KMS-11 (cell line): ENCODE measurements around the gene ZNF430.

ENCODE experiments used
- H2AFZ ChIP-seq: fragments of 200-600 bp; sonication (generic); 2 replicates; pipeline ENCODE4 v1.6.1; 2016; ENCODE audit warnings: antibody characterized with exemption, mixed run types, low read depth
- H3K27ac ChIP-seq: fragments of 200-600 bp; sonication (generic); 2 replicates; pipeline ENCODE4 v1.6.1; 2016; ENCODE audit warnings: mild to moderate bottlenecking, mixed run types
- H3K27me3 ChIP-seq: fragments of 200-600 bp; sonication (generic); 2 replicates; pipeline ENCODE4 v1.6.1; 2017; ENCODE audit warnings: mild to moderate bottlenecking, low read depth, mixed run types, moderate library complexity; ENCODE audit not compliant: insufficient read depth
- H3K36me3 ChIP-seq: fragments of 200-600 bp; sonication (generic); 2 replicates; pipeline ENCODE4 v1.6.1; 2017; ENCODE audit warnings: mild to moderate bottlenecking, mixed run types; ENCODE audit not compliant: insufficient read depth
- H3K4me1 ChIP-seq: fragments of 200-600 bp; sonication (generic); 2 replicates; pipeline ENCODE4 v1.6.1; 2016; ENCODE audit warnings: mild to moderate bottlenecking, low read depth, mixed run types; ENCODE audit not compliant: poor library complexity, severe bottlenecking
- H3K4me2 ChIP-seq: fragments of 200-600 bp; sonication (generic); 2 replicates; pipeline ENCODE4 v1.7.0; 2016; ENCODE audit warnings: mild to moderate bottlenecking, mixed run types
- H3K4me3 ChIP-seq: fragments of 200-600 bp; sonication (generic); IDR thresholded peaks from 2 replicates; pipeline ENCODE4 v1.6.1; 2017; ENCODE audit warnings: low read depth, low read length, mixed read lengths; ENCODE audit not compliant: insufficient read depth
- H3K79me2 ChIP-seq: fragments of 200-600 bp; sonication (generic); 2 replicates; pipeline ENCODE4 v1.6.1; 2016; ENCODE audit warnings: low read depth, mixed run types; ENCODE audit not compliant: insufficient read depth
- H3K9ac ChIP-seq: fragments of 200-600 bp; sonication (generic); 2 replicates; pipeline ENCODE4 v1.6.1; 2016; ENCODE audit warnings: mild to moderate bottlenecking, mixed run types
- H4K20me1 ChIP-seq: fragments of 200-600 bp; sonication (generic); 2 replicates; pipeline ENCODE4 v1.6.1; 2016; ENCODE audit warnings: mild to moderate bottlenecking, mixed run types; ENCODE audit not compliant: insufficient read depth
- TF ChIP-seq, protein P1 (sequence below): fragments of 200-600 bp; sonication (generic); conservative IDR thresholded peaks from 2 replicates; pipeline ENCODE4 v1.6.1; 2017; ENCODE audit warnings: low read depth, mild to moderate bottlenecking, antibody characterized with exemption, low read length, moderate library complexity, mixed read lengths

Gene ZNF430

DNA sequence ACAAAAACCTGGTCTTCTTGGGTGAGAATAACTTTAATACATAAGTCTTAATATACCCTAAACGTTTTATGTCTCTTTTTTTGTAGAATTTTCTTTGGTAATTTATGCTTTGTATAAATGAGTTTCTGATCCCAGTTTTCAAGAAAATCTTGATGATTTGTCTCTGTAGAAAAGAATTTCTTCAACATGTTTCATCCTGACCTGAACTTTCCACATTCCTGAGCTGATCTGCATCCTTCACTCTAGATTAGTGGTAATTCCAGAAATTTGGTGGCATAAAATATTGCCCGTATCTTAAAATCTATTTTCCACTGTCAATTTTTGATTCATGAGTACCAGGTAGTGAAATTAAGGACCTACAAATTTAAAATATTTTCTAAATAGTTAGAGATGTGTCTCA, 77.8 kb downstream of the ZNF430 start:
- no peak overlapping the region for H3K4me3 ChIP-seq
- no peaks in the 10 kb centered on the region for H3K79me2 ChIP-seq
- H3K4me2 ChIP-seq = no peak overlapping the region
- no peaks in the 10 kb centered on the region for H3K4me1 ChIP-seq
- no peaks in the 10 kb centered on the region for H3K36me3 ChIP-seq
- no peaks in the 10 kb centered on the region for H3K27me3 ChIP-seq
- no peak overlapping the region for H3K9ac ChIP-seq
- TF ChIP-seq, protein P1, sequence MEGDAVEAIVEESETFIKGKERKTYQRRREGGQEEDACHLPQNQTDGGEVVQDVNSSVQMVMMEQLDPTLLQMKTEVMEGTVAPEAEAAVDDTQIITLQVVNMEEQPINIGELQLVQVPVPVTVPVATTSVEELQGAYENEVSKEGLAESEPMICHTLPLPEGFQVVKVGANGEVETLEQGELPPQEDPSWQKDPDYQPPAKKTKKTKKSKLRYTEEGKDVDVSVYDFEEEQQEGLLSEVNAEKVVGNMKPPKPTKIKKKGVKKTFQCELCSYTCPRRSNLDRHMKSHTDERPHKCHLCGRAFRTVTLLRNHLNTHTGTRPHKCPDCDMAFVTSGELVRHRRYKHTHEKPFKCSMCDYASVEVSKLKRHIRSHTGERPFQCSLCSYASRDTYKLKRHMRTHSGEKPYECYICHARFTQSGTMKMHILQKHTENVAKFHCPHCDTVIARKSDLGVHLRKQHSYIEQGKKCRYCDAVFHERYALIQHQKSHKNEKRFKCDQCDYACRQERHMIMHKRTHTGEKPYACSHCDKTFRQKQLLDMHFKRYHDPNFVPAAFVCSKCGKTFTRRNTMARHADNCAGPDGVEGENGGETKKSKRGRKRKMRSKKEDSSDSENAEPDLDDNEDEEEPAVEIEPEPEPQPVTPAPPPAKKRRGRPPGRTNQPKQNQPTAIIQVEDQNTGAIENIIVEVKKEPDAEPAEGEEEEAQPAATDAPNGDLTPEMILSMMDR = no peak
- no peaks in the 10 kb centered on the region for H4K20me1 ChIP-seq
- no peak overlapping the region for H3K27ac ChIP-seq
- H2AFZ ChIP-seq = no peak overlapping the region

DNA sequence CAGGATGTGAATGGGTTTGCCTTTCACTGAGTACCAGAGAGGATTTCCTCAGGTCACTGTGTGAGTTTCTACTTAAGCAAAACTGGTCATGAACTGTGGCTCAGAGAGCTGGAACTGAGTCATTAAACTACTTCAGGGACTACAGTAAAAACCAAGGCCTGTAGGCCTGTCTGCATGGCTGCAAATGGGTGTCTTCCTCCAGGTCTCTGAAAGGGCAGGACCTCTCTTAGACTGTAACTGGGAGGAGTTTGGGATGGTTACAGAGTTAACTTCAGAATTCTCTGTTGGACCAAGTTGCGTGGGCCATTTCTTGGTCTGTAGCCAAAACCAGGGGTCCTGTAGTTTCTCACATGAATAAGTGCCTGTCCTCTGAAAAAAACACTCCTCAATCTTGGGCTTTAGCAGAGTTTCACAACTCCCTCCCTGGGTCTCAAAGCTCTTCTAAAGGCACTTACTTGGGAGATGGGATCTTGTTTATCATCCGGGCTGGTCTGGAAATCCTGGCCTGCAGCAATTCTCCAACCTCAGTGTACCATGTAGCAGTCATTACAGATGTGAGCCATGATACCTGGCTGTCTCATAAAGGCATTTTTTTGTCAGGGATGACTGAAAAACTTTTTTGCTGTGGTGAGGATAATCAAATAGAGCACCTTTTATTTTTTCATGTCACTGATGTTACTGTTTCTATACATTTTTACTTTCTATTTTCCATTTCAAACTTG, 81.2 kb downstream of the ZNF430 start:
- Histone ChIP-seq H3K4me1 (no peaks in the 10 kb centered on the region), H3K9ac (no peak overlapping the region)

DNA sequence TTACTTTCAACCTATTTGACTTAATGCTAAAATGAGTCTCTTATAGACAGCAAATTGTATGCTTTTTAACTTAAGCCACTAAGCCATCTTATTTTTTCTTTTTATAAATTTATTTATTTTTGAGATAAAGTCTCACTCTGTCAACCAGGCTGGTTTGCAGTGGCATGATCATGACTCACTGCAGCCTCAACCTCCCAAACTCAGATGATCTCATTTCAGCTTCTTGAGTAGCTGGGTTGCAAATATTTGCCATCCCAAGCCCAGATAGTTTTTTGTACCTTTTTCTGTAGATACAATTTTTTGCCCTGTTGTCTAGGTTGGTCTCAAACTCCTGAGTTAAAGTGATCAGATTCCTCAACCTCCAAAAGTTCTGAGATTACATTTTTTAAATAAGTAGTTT, 88.7 kb downstream of the ZNF430 start:
- Histone ChIP-seq H3K79me2 (no peaks in the 10 kb centered on the region), H3K27ac (no peak overlapping the region), H3K27me3 (no peaks in the 10 kb centered on the region), H4K20me1 (no peaks in the 10 kb centered on the region), H2AFZ (no peak overlapping the region), H3K9ac (no peak overlapping the region), H3K4me3 (no peak overlapping the region), H3K36me3 (no peaks in the 10 kb centered on the region), H3K4me2 (no peak overlapping the region), H3K4me1 (no peaks in the 10 kb centered on the region)
- TF ChIP-seq, protein P1 = no peak

More for the DNA sequence above, 81.2 kb downstream of the ZNF430 start:
- Histone ChIP-seq H3K36me3 (no peaks in the 10 kb centered on the region), H3K79me2 (no peaks in the 10 kb centered on the region), H4K20me1 (no peaks in the 10 kb centered on the region), H3K27ac (no peak overlapping the region), H3K4me2 (no peak overlapping the region), H3K27me3 (no peaks in the 10 kb centered on the region), H2AFZ (no peak overlapping the region), H3K4me3 (no peak overlapping the region)
- TF ChIP-seq, protein P1 = no peak
